Activated CD4-positive, alpha-beta T cell treated with anti-CD3 and anti-CD28 coated beads, Interleukin-2, Interleukin-6, amounts not matched to agents 100 ng/mL and 50 ng/mL, durations not matched to agents 16 hours and 8 hours (primary cell): ENCODE measurements around the gene BMP5.

Experiments
- DNase-seq: peaks from one replicate; pipeline ENCODE4 v3.0.0-alpha.2; 2020

Gene BMP5

GRCh38 chr6:55705451-55706440 lies 169.6 kb downstream of the BMP5 start:
- no peak for DNase-seq

- no peak for DNase-seq
Measured at GRCh38 chr6:55704421-55704820, 171.0 kb downstream of the BMP5 start.
